ENCODE results near the gene GRB7. TPM values are rescaled to one million over a fixed set of nuclear protein-coding genes. Genes with fewer than 3 reads are reported as not detected.

Gene GRB7
- total and polyA plus RNA-seq, 8 donors = 12.4 to 34.2 (median 28.2) TPM

DNA sequence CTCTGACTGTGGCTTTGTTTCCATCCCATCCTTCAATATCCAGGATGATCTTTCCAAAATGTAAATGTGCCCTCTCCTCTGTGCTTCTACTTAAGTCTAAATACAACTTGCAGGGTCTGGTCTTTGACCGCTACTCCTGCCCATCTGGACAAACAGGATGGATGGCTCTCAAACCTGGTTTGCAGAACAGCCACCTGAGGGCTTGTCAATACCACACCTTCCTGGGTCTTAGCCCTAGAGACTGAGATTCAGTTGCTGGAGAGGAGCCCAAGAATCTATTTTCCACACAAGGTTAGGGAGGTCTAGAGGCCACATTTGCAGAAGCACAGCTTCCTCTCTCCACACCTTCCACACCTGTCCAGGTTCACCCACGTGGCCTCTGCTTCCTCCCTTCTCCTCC, 1.9 kb upstream of the GRB7 start:
- Histone ChIP-seq H3K27me3 (peaks cover 17 to 60% of the 10 kb centered on the region in 2 donors), H3K36me3 (no peaks in the 10 kb centered on the region), H3K4me3 (no peak overlapping the region), H3K9me3 (no peaks in the 10 kb centered on the region), H3K4me1 (peaks cover 6 to 35% of the 10 kb centered on the region in 2 donors), H3K27ac (no peak overlapping the region)
- DNase-seq = no peak
- TF ChIP-seq CTCF (IDR thresholded peaks at IDR 0.05) = no peak
- ATAC-seq = no peak
- intact Hi-C loops (cut with DNase I) = loop anchor here in 1 of 2 donors (10.0 kb wide), 1 partner anchor 101 kb away; the partner anchor contains the start of gene STARD3

DNA sequence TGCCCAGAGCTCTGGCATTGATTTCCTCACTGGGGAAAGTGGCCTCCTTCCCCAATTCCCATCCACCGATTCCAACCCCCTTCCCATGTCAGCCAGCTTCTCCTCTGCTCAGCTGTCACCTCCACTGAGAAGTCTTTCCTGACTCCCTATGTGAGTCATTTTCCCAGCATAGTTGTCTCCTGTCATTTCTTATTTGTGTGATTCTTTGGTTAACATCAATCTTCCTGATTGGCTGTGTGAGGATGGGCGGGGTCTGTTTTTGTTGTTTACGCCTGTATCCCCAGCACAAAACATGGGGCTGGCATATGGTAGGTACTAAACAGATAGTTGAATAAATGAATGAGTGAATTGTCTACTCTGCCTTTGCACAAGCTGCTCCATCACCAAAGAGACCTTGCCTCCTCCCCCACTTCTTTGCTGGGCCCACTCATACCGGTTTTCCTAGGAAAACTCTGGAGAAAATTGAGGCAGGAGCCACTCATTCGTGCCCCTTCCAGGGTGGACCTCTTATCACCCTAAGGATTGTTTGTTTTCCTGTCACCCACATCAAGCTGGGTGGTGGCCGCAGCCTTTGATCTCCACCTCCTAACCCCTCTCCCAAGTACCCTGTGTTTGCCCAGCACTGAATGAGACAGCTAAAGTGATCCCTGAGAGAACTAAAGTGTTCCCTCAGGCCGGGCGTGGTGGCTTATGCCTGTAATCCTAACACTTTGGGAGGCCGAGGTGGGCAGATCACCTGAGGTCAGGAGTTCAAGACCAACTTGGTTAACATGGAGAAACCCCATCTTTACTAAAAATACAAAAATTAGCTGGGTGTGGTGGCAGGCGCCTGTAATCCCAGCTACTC, 1.2 kb upstream of the GRB7 start:
- peak overlapping the region; percentile 53 to 57 for H3K27ac ChIP-seq
- peak in 1 of 4 donors; percentile 75 for DNase-seq
- H3K27me3 ChIP-seq = peaks cover 17 to 66% of the 10 kb centered on the region in 2 donors
- ATAC-seq = peak; percentile 47
- peaks cover 6 to 37% of the 10 kb centered on the region in 2 donors for H3K4me1 ChIP-seq
- H3K4me3 ChIP-seq = no peak overlapping the region
- H3K9me3 ChIP-seq = no peaks in the 10 kb centered on the region
- no peak for TF ChIP-seq CTCF (IDR thresholded peaks at IDR 0.05)
- H3K36me3 ChIP-seq = no peaks in the 10 kb centered on the region
- intact Hi-C loops (cut with DNase I) = loop anchor here in 1 of 2 donors (10.0 kb wide), 1 partner anchor 102 kb away; the partner anchor contains the start of gene STARD3

DNA sequence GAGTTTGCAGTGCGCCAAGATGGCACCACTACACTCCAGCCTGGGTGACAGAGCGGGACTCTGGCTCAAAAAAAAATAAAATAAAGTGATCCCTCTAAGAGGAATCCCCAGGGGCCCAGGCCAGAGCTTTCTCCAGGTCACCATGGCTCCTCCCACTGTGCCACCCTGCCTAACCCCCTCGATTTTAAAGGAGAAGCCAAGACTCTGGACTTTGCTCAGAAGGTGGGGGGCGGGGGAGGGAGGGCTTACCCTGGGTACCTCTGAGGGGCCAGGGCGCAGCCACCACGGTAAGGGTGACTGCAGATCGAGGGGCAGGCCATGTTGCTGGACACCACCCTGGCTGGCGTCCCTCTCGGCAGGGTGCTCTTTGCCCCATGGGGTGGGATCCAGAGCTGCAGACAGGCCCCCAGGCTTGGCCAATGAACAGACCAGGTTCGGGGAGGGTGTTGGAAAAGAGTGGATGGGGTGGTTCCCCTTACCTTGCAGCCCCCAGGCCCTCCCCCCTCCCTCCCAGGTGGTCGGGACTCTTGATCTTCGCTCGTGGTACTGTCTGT, 455 bp upstream of the GRB7 start:
- peak overlapping the region; percentile 36 to 46 for H3K4me3 ChIP-seq
- no peaks in the 10 kb centered on the region for H3K36me3 ChIP-seq
- peaks cover 6 to 37% of the 10 kb centered on the region in 2 donors for H3K4me1 ChIP-seq
- peak; percentile 0 for ATAC-seq
- peaks cover 17 to 74% of the 10 kb centered on the region in 2 donors for H3K27me3 ChIP-seq
- H3K9me3 ChIP-seq = no peaks in the 10 kb centered on the region
- intact Hi-C loops (cut with DNase I) = loop anchor here in 1 of 2 donors (10.0 kb wide), 1 partner anchor 102 kb away; the partner anchor contains the start of gene STARD3
- no peak for TF ChIP-seq CTCF (IDR thresholded peaks at IDR 0.05)
- no peak for DNase-seq
- H3K27ac ChIP-seq = peak overlapping the region; percentile 53 to 57

DNA sequence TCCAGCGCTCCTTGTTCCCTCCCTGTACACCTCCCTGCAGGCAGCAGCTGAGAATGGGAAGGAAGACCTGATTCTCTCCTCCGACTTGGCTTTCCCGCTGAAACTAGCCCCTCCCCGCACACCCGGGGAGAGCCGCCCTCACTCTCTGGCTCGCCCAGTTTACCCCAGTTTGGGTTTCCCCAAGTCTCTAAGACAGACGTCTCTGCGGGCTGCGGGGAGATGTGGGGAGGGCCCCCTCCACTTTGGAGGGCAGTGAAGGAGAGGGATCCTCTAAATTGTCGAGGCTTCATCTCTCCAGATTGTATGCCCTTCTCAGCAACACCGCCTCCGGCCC, 797 bp downstream of the GRB7 start:
- no peaks in the 10 kb centered on the region for H3K9me3 ChIP-seq
- H3K36me3 ChIP-seq = no peaks in the 10 kb centered on the region
- no peak for TF ChIP-seq CTCF (IDR thresholded peaks at IDR 0.05)
- DNase-seq = no peak
- H3K4me1 ChIP-seq = peaks cover 6 to 37% of the 10 kb centered on the region in 2 donors
- H3K27me3 ChIP-seq = peaks cover 17 to 86% of the 10 kb centered on the region in 2 donors
- intact Hi-C loops (cut with DNase I) = loop anchor here in 1 of 2 donors (10.0 kb wide), 1 partner anchor 104 kb away; the partner anchor contains the start of gene STARD3
- H3K27ac ChIP-seq = peak overlapping the region; percentile 41 to 57
- peak overlapping the region; percentile 36 to 46 for H3K4me3 ChIP-seq
- peak; percentile 38 for ATAC-seq
